GM18909 (cell line): ENCODE results near the gene AKAP13.
A peak's percentile ranks its signal among the peaks of the same experiment; 100 is the strongest.
"Not testable (repeated sequence)": the region's sequence is repeated elsewhere in the genome, so short reads cannot be mapped to it uniquely, and the experiment has no call there.

Experiments used
- ATAC-seq: cut with Tn5 transposase; IDR thresholded peaks from one replicate; pipeline ENCODE4 v1.9.1; 2021; ENCODE audit warnings: mild to moderate bottlenecking; ENCODE audit not compliant: unreplicated experiment, poor library complexity

The AKAP13 gene

DNA sequence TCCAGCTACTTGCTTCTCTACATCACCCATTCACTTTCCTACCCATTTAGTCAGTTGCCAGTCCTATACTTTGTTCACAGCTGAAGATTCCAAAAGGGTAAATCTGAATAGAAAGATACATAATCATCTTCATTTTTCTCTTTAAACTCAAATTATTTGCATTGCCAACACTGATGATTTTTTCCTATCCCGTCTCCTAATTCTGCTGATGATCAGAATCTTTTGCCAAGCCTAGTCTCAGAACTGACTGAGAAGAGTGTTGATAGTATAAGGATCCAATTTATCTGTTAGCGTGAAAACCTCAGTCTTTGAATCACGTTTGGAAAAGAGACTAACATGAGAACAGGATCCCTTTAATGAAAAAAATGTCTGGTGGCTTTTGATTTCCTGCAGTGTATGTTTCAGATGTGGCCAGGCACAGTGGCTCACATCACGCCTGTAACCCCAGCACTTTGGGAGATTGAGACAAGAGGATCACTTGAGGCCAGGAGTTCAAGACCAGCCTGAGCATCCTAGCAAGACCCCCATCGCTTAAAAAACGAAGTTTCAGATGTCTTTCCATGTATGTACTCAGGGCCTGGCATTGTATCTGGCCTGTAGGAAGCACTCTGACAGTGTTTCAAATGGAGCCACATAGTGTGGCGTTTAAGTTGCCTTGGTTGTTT lies 244.9 kb downstream of the AKAP13 start:
- no peak for ATAC-seq

DNA sequence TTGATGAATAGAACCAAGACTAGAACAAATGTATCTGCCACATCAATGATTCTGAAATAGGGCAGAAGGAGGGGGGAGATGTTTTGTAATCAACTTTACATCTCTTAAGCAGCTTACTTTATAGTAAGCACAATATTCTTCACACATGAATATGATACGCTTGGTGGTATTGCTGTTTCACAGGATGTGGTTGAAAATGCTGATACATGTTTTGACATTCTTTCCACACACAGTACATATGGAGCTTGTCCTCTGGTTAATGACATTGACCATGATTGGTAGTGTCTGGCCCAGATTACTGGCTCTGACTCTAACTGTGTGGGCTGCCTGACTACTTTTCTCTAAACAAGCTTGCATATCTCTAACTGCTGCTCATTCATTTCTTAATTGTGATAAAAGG lies 245.5 kb downstream of the AKAP13 start:
- ATAC-seq = peak; percentile 78

DNA sequence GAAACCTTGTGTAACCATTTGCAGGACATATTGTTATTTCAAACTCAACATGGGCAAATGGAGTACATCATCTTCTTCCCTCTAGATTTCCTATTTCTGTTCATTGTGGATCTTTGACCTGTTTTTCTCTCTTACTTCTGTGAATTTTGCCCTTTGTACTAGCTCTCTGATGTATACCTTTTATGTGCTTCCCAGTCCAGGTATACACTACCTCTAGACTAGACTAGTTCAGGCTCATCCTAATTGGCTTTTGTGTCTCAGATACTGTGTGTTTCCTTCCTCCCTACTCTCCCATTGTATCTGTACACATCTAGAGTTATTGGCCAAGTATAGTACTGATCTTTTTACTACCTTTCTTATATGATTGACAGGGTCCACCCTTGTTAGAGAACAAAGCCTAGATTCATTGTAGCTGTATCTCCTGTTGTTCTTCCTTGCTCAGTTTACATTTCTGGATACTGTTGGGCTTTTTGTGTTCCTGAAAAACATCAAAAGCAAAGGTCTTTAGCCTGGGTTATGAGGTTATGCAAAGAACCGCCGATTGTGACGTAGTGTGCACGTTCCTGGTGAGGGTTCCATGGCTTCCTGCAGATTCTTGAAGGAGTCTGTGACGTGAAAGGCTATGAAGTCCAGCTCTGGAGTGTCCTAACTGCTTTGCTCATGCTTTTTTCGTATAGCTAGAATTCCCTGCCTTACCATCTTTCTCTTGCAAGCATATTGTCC lies 247.0 kb downstream of the AKAP13 start:
- ATAC-seq = no peak

DNA sequence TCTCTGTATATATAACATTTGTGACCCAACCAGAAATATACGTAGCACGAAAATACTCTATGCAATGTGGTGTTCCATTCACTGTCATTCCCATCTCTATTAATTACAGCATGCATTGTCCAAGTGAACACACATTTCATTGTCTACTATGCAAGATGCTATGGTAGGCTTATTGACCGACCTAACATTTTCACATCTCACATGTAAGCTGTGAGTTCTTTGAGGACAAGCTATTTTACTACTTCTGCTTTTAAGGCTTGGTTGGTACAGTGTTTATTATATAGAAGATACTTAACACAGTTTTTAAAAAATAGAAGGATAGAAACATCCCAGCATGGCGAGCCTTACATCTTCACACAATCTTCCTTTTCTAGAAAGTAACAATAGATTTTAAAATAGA lies 249.9 kb downstream of the AKAP13 start:
- no peak for ATAC-seq

DNA sequence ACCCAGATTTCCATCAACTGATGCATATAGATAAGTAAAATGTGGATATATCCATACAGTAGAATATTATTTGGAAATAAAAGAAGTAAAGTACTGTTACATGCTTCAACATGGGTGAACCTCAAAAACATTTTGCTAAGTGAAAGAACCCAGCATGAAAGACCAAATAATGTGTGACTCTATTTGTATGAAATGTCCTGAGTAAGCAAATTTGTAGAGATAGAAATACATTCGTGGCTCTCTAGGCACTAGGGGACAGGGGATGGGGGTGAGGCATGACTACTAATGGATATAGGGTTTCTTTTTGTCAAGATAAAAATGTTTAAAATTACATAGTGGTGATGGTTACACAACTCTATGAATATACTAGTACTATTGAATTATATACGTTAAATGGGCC lies 250.6 kb downstream of the AKAP13 start:
- ATAC-seq = no peak

DNA sequence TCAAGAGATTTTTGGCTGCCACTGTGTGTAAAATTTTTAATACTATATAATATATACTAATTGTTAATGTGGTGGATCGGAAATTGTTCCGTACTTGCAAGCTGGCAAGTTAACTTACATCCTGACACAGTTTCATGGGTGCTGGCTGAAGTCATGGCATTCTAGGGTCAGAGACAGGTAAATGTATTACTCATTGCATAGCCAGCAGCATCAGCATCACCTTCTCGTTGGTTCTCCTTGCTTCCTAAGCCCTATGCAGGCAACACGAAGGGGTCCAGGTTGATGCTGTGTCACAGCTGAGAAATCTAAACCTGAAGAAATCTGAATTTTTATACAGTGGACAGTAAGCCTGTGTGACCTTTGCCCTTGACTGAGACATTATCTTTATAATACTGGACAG lies 251.6 kb downstream of the AKAP13 start:
- no peak for ATAC-seq

DNA sequence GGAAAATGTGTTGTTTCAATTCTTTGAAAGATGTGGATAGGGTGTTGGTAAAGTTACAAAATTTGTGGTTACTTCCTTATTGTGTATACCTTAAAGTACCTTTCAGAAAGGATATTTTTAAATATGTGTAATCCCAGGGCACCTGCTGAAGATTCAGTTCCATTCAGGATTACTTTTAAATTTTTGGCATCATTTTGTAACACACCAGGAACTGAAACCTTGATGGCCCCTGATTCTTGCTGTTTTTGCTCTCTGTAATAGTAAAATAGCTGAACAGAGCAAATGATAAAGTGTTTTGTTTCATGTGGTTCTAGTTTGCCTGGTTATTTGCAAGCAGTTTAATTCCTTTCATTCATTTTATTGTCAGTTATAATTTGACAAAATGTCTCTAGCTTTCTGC lies 253.5 kb downstream of the AKAP13 start:
- ATAC-seq = no peak

DNA sequence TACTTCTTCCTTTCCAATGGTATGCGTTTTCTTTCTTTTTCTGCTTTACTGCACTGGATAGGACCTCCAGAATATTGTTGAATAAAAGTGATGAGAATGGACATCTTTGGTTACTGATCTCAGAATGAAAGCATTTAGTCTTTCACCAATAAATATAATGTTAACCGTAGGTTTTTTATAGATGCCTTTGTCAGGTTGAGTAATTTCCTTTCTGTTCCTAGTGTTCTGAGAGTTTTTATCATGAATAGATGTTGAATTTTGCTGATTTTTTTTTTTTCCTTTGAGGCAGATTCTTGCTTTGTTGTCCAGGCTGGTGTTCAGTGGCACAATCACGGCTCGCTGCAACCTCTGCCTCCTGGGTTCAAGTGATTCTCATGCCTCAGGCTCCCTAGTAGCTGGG lies 255.9 kb downstream of the AKAP13 start:
- ATAC-seq = no peak

DNA sequence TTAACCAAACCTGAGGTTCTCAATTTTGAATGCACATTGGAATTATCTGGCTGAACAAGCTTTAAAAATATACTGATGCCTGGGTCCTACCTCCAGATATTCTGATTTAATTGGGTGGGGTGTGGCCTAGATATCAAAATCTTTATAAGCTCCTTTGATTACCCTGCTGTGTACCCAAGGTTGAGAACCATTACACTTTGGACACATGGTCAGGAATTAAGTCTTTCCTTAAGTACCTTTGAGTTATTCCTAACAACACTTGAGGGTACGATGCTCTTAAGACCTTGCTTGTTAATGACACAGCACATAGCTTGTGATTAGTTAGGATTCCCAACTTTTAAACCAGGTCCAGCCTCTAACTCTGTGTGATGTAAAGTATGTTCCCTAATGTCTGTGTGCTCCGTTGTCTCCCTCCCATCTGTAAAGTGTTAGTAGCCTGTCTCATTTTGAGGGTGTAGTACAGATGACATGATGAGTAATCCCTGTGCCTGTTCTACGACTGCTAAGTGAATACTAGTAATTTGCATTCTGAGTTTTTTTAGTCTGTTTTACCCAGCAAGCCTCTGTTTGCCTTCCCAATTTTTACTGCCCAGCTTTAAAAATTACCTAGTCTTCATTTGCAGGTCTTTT lies 259.5 kb downstream of the AKAP13 start:
- peak; percentile 55 for ATAC-seq

DNA sequence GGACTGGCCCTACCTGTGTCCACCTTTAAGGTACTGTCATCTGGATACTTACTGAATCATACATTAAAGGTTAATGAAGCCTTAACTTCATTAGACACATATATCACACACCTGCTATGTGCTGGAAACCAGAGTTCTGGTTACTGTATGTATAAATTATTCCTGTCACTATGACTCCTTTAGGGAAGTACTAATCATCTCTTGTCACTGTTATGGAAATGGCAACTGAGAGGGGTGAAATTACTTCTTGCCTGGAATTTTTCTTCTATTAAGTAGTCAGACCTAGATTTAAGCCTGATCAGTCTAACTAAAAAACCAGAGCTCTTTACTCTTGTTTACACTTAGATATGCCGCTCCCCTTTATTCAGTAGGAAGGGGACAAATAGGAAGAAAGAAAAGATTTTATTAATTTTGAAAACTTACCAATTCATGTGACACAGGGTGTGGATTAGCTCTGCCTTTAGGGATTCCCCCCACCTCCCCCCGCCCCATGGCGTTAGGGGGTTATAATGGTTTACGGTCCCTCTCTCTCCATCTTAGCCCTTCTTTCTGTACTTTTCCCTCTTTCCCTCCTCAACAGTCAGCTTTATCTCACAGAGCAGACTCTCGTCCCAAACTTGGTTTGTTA lies 261.8 kb downstream of the AKAP13 start:
- ATAC-seq = no peak

DNA sequence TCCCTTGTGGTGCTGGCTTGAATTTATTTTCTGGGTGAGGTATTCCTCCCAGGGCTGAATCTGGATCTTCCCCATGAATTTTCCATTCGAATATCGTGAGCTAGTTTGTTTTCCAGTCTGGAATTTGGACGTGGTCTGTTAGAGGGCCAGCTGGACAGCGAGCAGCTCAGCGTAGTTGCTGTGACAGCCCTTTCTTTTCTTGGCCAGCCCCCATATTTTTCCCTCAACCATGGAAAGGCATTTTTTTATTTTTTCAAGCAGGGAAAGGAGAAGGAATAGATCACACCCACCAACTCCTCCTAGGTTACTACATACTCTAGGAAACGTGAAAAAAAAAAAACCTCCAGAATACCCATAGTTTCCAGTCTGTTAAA lies 262.3 kb downstream of the AKAP13 start:
- no peak for ATAC-seq

DNA sequence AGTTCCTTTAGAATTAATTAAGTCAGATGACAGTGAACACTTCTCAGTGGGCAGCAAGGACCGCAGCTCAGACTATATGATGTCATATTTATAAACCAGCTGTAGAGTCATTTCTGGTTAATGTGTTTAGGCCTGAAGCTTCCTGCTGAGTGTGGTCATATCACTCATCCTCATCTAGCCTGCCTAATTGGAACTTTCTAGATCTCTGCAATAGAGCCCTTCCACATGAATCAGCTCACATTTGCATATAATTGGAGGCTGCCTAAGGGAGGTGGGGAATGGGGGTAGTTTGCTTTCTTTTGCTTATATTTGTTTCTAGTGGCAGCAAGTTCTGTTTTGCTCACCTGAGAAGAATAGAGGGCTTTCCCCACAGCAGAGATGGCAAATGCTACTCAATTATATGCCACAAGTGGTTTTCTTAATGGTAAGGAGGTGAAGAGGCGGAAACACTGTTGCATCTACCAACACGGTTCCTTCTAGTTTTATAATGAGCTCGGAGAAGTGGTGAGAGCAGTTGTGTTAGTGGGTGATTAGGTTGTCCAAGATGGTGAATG lies 266.2 kb downstream of the AKAP13 start:
- ATAC-seq = peak; percentile 96

DNA sequence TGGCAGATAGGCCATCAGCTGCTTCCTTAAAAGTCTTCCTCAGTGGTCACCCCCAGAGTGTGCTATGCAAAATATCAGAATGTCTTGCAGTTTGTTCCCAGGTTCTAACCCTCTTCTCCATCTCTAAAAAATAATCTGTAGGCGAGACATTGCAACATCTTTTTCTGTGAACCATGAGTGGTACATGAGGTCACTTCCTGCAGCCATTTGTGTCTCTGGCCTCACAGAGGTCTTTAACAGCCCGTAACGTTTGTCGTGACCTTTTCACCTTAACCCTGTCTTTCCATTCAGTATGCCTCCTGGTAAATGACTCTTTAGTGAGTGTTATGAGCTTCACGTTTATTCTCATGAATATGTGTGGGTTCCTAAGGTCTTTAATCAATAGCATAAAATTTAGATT lies 269.0 kb downstream of the AKAP13 start:
- ATAC-seq = no peak

DNA sequence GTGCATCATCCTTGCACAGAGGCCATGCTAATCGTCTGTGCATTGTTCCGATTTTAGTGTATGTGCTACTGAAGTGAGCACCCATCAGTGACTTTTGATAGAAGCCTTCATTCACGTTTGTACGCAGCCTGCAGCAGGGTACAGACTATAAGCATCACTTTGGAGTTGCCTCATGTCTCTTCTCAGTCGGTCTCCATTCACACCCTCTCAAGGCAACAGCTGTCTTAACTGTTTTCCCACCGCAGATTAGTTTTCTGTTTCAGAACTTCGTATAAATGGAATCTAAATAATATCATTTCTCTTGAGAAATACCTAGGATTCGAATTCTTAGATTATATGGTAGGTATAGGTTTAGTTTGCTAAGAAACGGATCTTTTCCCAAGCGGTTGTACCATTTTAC lies 271.1 kb downstream of the AKAP13 start:
- no peak for ATAC-seq

DNA sequence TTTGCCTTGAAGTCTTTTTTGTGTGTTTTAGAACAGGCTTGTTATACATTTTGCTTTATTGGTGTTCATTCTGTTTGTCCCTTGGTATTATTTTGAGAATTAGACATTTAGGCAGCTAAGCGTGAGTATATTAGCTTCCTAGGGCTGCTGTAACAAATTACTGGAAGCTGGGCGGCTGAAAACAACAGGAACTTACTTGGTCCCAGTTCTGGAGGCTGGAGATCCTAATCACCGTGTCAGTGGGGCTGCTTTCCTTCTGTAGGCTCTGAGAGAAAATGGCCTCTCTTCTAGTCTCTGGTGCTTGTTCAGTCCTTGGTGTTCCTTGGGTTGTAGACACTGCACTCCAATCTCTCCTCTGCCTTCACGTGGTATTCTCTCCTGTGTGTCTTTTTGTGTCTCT lies 272.1 kb downstream of the AKAP13 start:
- ATAC-seq = no peak

DNA sequence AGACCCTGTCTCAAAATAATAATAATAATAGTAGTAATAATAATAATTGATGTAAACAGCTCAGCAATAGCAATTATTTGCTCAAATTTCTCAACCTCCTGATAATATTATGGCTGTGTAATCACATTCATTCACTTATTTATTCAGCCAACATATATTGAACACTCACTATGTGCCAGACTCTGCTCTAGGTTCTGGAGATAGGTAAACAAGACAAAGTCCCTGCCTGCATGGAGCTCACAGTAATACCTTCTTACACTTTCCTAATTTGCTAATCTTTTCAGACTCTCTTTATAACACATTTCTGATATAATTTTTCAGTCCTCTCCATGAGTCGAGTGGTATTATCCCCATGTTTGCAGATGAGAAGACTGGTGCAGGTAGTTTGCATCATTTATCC lies 276.7 kb downstream of the AKAP13 start:
- no peak for ATAC-seq

DNA sequence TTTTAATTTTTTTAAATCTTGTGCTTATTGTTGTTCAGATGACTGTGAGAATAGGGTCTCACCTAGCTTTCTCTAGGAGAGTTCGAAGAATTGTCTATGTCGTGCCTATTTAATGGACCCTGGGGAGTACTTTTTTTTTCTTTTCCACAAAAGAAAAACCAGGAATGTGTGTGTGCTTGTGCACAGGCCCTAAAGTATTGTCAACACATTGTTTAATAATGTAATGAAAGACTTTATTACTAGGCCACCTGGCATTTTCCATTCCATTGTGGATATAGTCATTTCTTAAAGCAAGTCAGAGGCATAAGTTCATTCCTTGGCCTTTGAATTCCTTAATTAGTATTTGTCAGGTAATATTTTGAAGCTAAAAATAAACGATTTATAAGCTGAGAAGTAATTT lies 278.4 kb downstream of the AKAP13 start:
- ATAC-seq = no peak

DNA sequence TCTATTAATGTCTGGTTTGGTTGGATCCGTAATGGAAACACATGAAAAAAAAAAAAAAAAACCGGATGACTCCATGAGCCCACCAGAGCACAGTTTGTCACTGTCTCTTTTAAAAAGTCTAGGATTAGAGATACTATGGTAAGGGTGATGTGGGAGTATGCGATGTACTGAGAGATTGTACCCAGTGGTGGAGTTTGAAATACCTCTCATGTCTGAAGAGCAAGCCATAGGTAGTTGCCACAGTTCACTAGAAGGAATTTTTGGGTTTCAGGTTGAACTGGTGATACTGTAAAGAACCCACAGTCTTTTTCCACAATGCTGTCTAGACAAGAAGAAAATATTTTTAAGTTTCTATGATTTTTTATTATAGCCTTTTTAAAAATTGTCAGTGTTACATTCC lies 281.5 kb downstream of the AKAP13 start:
- ATAC-seq = no peak

DNA sequence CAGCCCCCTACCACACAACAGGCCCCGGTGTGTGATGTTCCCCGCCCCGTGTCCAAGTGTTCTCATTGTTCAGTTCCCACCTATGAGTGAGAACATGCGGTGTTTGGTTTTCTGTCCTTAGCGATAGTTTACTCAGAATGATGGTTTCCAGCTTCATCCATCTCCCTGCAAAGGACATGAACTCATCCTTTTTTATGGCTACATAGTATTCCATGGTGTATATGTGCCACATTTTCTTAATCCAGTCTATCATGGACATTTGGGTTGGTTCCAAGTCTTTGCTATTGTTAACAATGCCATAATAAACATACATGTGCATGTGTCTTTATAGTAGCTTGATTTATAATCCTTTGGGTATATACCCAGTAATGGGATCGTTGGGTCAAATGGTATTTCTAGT lies 285.3 kb downstream of the AKAP13 start:
- not testable (repeated sequence) for ATAC-seq

DNA sequence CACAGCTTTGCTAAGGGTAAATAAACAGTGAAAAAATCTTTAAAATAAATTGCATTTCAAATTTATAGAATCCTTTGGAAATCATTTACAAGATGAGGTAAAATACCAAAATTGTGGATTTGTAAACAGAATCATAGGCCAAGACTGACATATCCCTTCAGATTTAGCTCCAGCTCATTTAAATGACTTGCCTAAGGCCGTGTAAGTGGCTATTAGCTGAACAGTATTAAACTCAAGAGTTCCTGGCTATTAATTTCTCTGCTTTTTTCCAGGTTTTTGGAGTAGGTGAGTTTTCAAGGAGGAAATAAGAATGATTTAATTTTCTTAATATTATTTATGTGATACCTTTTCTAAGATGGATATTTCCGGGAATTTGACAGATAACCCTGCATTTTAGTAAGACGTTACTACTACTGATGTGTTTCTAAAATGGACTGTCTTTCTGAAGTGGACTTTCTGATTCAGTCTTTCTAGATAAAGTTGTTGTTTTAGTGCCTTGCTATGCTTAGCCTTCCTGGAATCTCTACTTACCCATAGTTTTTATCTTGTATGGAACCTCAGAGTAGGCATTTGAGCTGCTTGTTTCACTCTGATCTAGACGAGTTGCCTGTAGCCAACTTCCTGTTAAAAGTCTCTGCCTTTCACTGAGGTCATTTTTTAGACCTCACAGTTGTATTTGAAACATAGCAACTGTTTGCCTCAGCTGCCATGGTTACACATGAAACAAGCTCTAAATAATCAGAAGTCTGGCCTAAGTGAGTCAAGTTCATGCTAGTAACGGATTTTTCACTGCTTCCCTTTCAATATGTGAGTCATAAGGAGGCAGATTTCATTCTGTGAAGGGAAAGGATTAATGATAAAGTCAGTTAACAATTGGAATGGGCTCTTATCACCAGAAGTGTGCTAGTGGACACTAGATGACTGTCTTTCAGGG lies 287.4 kb downstream of the AKAP13 start:
- peak; percentile 95 for ATAC-seq
